Breast epithelium (tissue), 3 donors: ENCODE measurements around the gene MTRF1.

Experiments
- CTCF ChIP-seq, 3 donors: fragments of 450-650 bp; IDR thresholded peaks; one replicate each; pipeline ENCODE4 v1.5.1; 2016 to 2017; ENCODE audit warnings: antibody characterized with exemption in 3 of 3, mild to moderate bottlenecking in 3 of 3, moderate library complexity in 3 of 3
- POLR2A ChIP-seq: fragments of 450-650 bp; IDR thresholded peaks from one replicate; pipeline ENCODE4 v1.6.1; 2016; ENCODE audit warnings: antibody characterized with exemption, mild to moderate bottlenecking, moderate library complexity

GRCh38 chr13:41193919-41194824 lies 69.2 kb downstream of the MTRF1 start, which contains the start of gene KBTBD7:
- TF ChIP-seq CTCF (IDR thresholded peaks at IDR 0.05) (peak in 1 of 3 donors; percentile 29), POLR2A (peak; percentile 35)
